HG03103 (cell line): Measurements from ENCODE around the gene CASP7.

ENCODE experiments used
- ATAC-seq: cut with Tn5 transposase; IDR thresholded peaks from one replicate; pipeline ENCODE4 v1.9.1; 2021; ENCODE audit warnings: low read depth; ENCODE audit not compliant: unreplicated experiment

Gene CASP7

DNA sequence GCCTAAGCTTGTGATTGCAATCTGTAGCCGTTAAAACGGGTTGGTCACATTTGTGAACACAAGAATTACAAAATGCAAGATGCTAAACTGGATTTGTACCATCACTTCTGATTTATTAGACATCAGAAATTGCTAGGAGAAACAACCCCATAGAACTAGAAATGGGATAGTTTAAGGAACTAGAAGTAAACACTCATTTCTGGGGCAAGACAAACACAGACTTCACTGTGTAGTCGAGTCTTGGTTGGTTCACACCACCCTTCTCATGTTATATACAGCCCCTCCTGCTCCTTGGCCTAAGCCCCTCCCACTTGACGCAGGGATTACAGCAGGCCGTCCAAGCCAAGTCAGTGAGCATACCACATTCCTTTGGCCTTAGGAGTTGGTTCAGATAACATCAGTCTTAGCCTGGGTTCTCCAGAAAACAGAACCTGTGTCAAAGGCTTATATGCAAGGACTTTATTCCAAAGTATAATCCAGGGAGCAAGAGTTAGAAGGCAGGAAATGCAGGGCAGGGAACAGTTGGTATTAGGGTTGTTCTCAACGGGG is 13.8 kb upstream of the CASP7 start:
- no peak for ATAC-seq

DNA sequence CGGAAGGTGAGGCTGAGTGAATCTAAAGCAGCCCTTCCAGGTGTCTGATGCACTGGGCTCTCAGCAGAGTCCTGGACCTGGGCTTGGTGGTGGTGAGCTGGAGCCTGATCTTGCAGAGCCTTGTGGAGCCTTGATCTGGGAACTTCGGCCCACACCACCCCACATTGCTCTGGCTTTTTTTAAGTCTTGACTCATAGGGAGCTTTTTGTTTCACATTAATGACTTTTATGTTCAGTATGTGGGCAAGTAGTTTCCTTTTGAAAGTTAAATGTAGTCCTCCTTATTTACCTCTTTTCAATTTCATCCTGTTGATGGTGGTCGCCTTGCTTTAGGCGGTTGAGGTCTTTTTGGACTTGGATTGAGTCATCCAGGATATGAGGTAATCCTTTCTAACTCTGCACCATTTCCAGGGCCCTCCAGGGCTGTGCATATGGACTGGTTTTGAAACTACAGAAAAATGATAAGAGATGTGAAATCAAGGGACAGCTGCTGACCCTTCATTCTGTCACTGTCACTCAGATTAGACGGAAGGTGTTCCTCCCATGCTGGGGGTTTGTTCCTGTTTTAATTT is 12.9 kb upstream of the CASP7 start:
- peak; percentile 71 for ATAC-seq

DNA sequence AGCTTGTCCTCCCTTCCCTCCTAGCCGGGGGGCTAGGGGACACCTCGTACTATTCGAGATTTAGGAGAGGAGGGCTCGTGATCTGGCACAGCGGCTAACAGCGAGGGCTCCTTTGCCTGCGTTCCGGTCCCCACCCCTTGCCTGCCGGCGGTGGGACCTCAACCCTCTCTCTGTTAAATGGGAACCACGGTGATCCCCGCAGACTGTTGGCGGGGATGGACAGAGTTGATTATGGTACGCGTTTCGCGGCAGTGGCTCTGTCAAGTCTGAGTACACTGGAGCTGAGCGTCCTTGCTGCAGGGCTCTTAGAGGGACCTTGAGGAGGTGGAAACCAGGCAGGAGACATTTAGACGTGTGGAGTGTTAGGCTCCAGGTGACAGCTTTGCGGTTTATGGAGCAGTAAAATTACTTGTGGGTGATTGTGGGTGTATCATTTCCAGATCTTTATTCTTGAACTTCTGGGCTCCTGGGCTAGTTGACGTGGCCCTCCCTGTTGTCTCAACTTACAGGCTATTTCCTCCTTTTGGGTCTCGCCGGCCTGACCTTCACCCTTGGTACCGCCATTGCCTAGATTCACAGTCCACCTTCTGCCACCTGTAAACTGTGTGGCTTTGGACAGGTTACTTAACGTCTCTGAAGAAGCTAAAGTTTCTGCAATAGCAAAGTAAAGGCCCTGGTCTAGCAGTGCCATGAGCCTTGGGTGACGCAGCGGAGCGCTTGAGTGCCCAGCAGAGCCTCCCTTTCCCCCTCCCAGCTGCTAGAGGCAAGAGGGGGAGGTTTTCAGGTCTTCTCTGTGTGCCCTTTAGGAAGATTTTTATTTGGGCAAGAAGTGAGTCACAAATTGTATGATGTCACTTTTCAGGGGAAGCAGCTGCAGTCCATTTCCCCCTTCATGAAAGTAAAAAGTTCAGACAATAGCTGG is 739 bp downstream of the CASP7 start:
- peak; percentile 11 for ATAC-seq

DNA sequence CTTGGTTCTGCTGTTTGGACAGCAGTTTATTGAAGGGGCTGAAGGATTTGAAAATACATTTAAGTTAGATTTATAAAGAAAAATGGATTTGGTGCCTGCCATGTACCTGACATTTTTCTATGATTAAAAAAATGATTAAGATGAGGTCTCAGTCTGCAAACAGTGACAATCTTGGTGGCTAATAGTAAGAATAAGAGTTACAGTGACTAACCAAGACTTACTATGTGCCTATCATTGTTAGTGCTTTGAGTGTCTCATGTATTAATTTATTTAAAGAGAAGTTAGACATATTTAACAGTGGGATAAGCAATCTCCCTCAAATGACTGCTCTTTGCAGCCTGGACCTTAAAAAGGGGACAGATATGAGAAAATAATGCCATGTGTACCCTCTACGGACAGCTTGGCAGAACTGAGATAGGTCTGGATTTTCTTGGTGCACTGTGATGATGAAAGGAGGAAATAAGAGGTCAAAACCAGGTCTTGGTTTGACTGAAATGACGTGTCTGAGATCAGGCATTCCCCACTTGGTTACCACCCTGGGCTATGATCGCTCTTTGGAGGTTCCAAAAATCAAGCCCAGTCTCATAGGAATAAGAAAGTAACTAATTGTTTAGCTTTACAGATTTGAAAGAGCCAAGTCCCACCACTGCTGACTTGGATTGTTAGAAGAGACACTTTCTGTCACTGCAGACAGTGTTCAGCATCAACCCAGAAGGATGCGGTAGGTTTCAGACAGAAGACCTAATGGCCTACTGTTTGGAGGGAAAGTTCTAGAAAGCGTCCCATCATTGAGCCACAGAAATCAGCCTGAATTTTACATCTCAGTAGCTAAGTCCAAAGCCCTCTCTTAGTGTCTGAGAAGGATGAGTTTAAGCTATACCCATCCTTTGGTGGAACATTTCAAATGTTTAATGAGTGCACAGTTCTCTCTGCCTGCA is 2.1 kb downstream of the CASP7 start:
- ATAC-seq: peak; percentile 51

DNA sequence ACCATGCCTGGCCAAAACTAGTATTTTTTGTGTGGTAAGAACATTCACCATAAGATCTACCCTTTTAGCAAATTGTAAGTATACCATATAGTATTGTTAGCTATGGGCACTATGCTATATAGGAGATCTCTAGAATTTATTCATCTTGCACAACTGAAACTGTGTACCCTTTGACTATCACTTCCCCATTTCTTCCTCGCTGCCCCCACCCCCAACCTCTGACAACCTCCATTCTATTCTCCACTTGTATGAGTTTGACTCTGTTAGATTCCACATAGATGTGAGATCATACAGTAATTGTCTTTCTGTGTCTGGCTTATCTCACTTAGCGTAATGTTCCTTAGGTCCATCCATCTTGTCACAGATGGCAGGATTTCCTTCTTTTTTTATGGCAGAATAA is 3.6 kb downstream of the CASP7 start:
- no peak for ATAC-seq

DNA sequence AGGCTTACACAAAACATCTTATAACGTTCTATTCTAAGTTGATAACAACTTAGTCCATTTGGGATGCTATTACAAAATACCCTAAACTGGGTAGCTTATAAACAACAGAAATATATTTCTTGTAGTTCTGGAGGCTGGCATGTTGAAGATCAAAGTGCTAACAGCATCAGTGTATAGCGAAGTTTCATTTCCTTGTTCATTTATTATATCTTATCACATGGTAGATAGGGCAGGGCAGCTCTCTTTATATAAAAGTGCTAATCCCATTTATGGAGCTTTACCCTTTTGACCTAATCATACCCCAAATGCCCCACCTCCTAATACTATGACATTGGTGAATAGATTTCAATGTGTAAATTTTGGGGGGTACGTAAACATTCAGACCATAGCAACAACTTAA is 6.3 kb downstream of the CASP7 start:
- no peak for ATAC-seq

DNA sequence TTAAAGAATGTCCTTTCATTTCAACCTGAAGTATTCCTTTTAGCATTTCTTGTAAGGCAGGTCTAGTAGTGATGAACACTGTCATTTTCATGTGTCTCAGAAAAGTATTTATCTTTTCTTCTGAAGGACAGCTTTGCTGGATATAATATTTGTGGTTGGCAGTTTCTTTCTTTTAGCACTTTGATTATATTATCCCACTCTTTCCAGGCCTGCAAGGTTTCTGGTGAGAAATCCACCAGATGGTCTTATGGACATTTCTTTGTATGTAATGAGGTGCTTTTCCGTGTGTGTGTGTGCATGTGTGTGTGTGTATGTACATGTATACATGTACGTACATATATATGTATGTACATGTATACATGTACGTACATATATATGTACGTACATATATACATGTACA is 7.3 kb downstream of the CASP7 start:
- no peak for ATAC-seq

DNA sequence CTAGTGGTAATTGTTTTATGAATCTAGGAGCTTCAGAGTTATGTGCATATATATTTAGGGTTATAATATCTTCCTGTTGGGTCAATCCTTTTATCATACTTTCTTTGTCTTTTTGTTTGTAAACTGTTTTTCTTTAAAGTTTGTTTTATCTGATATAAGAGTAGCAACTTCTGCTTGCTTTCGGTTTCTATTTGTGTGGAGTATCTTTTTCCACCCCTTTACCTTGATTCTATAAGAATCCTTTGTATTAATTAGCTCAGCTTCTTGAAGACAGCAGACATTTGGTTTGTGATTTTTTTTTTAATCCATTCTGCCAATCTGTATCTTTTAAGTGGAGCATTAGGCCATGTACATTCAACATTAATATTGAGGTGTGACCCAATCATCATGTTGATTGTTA is 9.3 kb downstream of the CASP7 start:
- ATAC-seq: no peak

DNA sequence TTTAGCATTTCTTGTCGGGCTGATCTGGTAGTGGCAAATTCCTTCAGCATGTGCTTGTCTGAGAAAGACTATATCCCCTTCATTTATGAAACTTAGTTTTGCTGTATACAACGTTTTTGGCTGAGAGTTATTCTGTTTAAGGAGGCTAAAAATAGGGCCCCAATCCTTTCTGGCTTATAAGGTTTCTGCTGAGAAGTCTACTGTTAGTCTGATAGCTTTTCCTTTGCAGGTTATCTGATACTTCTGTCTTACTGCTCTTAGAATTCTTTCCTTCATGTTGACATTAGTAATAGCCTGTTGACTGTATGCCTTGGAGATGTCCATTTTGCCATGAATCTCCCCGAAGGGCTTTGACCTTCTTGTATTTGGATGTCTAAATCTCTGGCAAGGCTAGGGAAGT is 9.9 kb downstream of the CASP7 start:
- ATAC-seq: no peak

DNA sequence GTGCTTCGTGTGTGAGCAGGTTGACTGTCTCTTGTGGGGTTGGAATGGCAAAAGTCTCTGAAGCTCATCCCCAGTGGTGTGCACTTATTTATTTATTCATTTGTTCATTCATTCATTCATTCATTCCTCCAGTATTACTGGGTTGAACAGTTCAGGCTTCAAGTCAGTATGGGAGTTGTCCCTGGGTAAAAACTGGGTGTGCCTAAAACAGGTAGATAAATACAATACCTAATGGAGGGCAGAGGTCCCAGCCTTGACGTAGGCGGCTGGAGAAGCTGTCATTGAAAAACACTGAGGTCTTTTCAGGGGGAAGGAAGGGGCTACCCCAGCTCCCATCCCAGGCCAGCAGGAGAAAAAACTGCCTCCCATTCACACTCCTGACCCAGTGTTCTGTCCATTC is 11.0 kb downstream of the CASP7 start:
- ATAC-seq: no peak

DNA sequence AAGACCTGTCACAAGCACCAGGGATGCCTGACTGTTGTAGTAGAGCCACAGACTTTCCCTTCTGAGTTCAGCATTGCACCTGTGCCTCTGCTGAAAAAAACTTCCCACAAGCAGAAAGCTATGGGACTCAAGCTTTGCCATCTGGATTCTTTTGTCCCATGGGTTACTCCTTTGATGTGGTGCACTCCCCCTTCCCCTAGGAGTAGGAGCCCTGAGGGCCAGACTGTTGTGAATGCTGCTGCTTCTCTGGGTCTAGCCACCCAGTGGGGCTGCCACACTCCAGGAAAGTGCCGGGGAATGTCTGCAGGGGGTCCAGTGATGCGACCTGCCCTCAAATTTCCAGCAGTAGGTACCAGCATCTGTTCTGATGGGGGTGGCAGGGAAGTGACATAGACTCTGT is 11.7 kb downstream of the CASP7 start:
- no peak for ATAC-seq

DNA sequence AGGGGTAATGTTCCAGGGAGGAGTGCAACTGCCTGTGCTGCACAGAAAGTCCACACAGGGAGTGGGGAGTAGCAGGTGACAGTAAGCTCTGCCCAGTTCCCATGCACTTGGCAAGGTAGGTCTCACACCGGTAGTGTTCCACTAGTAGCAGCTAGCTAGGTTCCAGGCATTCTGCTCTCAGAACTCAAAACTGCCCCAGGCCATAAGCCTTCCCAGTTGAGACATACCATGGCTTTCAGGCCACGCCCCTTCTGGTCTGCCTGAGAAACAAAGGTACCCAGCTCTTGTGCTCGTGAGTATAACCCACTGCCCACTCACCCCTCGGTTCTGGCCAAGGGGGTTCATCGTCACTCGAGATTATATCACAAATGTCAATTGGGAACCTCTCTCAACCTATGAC is 12.6 kb downstream of the CASP7 start:
- no peak for ATAC-seq

DNA sequence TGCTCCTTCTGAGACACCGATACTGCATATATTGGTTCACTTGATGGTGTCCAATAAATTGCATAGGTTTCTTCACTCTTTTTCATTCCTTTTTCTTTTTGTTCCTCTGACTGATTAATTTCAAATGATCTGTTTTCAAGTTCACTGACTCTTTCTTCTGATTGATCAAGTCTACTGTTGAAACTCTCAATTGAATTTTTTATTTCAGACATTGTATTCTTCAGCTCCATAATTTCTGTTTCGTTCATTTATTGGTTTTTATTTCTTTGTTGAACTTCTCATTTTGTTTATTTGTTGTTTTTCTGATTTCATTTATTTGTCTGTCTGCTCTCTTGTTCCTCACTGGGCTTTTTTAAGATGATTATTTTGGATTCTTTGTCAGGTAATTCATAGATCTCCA is 13.6 kb downstream of the CASP7 start:
- no peak for ATAC-seq

DNA sequence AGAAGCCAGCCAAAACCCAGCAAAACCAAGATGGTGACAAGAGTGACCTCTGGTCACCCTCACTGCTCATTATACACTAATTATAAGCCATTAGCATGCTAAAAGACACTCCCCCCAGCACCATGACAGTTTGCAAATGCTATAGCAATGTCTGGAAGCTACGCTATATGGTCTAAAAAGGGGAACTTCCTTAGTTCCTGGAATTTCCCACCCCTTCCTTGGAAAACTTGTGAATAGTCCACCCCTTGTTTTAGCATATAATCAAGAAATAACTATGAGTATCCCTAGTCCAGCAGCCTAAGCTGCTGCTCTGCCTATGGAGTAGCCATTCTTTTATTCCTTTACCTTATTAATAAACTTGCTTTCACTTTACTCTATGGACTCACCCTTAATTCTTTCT is 16.0 kb downstream of the CASP7 start:
- ATAC-seq: no peak

DNA sequence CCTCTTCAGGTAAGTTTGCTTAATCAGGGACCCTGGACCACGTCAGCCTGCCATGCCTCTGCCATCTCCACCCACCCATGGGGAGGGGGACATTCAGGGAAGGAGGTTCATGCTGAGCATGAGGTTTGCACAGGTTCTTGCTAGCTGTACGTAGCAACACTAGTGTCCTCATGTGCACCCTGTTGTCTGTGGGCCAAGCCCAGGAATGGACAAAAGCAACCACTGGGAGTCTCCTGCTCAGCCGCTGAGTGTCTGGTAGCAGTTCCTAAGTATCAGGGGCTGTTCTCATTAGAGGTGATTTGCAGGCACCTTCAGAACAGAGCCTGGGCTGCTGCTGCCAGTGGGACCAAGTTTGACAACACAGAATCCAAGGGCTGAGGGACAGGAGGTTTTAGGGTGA is 17.9 kb downstream of the CASP7 start:
- ATAC-seq: no peak

DNA sequence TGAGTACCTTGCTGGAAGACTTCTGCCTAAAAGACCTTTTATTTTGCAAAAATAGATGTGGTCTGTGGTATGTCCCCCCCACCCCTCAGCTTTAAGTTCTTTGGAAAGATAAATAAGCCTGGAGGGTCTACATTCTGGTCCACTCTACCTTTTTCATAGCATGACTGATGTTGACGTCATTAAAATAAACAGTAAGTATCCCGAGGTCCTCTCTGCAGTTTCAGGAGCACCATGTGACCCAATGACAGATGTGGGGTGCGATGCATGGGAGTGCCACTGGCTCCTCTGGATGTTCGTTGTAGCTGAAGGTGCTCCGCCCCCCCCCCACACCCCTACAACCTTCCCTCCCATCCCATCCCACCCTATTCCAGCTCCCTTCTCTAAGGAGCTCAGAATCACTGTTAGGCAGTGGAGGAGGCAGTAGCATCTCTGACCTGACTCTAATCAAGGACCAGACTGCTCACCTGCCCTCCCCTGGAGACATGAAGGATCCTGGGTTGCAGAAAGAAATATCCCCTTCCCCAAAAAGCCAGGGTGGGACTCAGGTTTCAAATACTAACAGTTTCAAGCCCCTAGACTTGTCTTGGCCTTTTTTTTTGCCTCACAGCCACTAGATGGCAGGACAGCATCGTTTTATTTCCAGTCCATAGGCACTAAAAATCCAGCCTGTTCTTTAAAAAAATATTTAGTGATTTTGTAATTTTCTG is 25.1 kb downstream of the CASP7 start:
- ATAC-seq: no peak

DNA sequence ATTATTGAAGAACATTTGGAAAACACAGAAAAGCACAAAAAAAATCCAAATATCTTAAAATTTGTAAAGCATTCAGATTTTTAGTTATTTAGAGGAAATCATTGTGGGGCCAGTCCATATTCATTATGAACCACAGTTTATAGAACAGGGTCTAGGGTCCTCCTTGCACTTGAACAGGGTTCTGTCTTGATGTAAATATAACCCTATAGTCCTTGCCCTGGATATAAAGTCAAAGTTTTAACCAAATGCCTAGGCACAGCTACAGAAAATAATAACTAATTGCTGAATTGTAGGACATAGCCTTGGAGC is 25.6 kb downstream of the CASP7 start:
- no peak for ATAC-seq

DNA sequence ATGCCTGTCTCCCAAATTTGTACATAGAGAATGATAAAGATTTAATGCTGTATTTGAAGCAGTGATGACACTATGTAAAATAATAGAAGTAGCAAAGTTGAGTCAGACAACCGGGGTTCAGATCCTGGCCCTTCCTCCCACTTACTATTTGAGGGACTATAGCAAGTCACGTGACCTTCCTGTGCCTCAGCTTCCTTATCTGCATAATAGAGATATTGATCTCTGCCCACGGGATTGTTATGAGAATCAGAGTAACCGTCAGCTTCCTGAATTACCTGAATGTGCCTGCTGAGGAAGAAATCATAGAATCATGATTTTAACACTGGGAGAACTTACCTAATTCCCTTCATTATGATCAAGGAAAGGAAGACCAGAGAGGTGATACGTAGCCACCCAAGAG is 26.9 kb downstream of the CASP7 start:
- ATAC-seq: no peak

DNA sequence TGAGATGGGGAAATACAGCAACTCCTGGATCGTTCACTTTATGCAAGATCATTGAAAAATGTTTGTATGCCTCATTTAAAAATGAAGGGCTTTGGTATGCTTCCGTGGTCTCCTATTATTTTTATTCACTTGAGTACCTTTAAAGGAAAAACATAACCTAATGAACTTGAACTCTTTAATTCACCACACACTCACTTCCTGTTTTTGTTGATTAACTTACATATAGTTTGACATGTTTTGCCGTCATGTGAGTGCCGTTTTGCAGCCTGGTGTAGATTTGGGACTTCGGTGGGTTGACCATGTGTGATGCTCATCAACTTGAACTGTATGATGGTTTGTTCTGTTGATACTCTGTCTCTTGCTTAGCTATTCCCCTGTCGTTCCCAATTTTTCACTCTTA is 28.9 kb downstream of the CASP7 start:
- ATAC-seq: no peak

DNA sequence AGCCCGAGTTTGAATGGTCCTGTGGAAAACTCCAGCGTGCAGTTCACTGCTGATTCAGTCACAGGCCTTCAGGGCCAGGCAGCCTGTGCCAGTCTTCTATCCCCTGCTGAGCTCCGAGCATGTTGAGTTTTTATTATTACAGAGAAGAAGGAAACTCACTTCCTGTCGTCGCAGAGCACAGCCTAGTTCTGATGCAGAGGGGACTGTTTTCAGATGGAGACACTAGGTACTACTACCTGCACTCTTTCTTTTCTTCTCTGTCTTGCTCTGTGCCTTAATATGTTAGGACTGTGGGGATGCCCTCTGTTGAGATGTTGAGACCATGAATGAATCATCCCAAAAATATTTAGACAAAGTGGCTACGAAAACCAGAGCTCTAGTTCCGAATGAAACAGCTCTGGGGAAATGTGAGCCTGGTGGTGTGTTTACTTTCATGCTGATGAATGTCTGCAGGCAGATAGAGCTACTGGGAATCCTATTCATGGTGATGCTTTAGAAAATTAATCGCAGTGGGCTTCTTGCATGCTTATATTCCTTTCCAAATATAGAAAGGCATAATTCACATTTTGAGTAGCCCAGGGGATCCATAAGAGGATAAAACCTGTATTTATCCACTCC is 29.6 kb downstream of the CASP7 start:
- ATAC-seq: no peak
